Measurements from ENCODE around the gene MAP2K5.

Gene MAP2K5

DNA sequence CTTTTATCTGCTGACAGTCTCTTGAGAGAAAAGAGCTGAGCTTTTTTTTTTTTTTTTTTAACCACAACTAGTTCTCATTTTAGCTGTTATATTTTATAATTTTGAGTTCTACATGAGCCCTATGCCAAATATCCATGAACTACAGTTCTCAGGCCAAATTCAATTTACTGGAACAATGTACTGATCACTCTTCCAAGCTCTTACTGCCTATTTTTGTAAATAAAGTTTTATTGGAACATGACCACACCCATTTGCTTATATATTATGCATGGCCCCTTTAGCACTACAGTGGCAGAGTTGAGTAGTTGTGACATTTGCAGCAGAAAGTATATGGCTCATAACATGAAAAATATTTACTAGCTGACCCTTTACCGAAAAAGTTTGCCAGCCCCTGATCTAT, 153.6 kb downstream of the MAP2K5 start:
- no peak overlapping the region for H3K4me3 ChIP-seq (ENCODE audit: low read length, poor library complexity, severe bottlenecking)
- H4K20me1 ChIP-seq (ENCODE audit: insufficient read depth, low read length, poor library complexity, severe bottlenecking) = no peaks in the 10 kb centered on the region
- H3K36me3 ChIP-seq (ENCODE audit: insufficient read depth, low read length) = peaks cover 19% of the 10 kb centered on the region; the same call in 1 of the 2 replicates
- no peaks in the 10 kb centered on the region for H3K4me1 ChIP-seq (ENCODE audit: insufficient read depth, low read length, poor library complexity, severe bottlenecking)
- no peak overlapping the region for H3K4me2 ChIP-seq (ENCODE audit: low read depth, low read length, poor library complexity, severe bottlenecking)
- 0 out of 2 replicates have a peak, but pooled peaks cover 2% of the 10 kb centered on the region for H3F3A ChIP-seq (ENCODE audit: low read depth)
- no peaks in the 10 kb centered on the region for H3K9me2 ChIP-seq (replicated peaks; ENCODE audit: low read depth, low read length)
- no peak overlapping the region for H2AFZ ChIP-seq (ENCODE audit: low read length)
- no peak overlapping the region for H3K9ac ChIP-seq (ENCODE audit: low read depth, low read length, poor library complexity, severe bottlenecking)
- H3K27me3 ChIP-seq (ENCODE audit: insufficient read depth, low read length, poor library complexity, severe bottlenecking) = no peaks in the 10 kb centered on the region
- peaks cover 10% of the 10 kb centered on the region; the same call in 1 of the 2 replicates for H3K9me3 ChIP-seq (ENCODE audit: insufficient read depth, low read depth, low read length)
- TF ChIP-seq EZH2phosphoT487 (IDR thresholded peaks at IDR 0.05; ENCODE audit: borderline replicate concordance) = no peak
- TF ChIP-seq, protein P1, sequence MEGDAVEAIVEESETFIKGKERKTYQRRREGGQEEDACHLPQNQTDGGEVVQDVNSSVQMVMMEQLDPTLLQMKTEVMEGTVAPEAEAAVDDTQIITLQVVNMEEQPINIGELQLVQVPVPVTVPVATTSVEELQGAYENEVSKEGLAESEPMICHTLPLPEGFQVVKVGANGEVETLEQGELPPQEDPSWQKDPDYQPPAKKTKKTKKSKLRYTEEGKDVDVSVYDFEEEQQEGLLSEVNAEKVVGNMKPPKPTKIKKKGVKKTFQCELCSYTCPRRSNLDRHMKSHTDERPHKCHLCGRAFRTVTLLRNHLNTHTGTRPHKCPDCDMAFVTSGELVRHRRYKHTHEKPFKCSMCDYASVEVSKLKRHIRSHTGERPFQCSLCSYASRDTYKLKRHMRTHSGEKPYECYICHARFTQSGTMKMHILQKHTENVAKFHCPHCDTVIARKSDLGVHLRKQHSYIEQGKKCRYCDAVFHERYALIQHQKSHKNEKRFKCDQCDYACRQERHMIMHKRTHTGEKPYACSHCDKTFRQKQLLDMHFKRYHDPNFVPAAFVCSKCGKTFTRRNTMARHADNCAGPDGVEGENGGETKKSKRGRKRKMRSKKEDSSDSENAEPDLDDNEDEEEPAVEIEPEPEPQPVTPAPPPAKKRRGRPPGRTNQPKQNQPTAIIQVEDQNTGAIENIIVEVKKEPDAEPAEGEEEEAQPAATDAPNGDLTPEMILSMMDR (conservative IDR thresholded peaks at IDR 0.05; ENCODE audit: low read length) = no peak
- H3K79me2 ChIP-seq (ENCODE audit: insufficient read depth, low read length) = no peaks in the 10 kb centered on the region

DNA sequence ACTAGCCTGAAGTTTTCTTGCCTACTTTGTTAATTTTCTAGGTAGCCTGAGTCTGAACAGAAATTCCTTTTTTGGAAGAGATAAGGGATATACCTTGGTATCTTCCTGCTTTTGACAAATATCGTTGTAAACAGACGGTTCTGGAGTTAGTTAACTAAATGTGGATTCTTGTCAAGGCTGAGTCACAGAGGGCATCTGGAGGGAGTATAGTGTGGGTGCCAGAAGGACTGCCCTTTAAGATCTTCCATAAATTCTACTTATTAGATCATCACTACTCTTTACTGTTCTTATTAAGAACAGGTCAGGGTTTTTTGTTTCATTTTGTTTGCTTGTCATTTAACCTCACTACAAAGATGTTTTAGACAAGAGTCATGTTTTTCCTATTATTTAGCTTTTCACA, 157.5 kb downstream of the MAP2K5 start:
- Histone ChIP-seq H3K4me1 (ENCODE audit: insufficient read depth, low read length, poor library complexity, severe bottlenecking) (no peaks in the 10 kb centered on the region), H2AFZ (ENCODE audit: low read length) (no peak overlapping the region)

DNA sequence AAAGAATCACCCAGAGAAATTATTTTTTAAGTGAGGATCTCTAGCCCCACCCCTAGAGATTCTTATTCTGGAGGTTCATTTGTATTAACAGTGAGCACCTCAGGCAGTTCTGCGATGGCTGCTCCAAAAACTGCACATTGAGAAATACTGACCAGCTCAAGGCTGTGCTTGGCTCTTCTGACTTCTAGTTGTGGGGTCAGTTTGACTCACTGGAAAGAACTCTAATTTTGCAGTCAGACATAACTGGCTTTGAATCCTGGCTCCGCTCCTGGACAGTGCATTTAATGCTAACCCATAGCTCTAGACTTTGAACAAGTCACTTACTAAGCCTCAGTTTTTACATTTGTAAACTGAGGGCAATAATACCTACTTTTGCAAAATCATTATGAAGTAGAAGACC, 159.2 kb downstream of the MAP2K5 start:
- H3K4me3 ChIP-seq (ENCODE audit: low read length, poor library complexity, severe bottlenecking) = no peak overlapping the region
- no peak overlapping the region for H3K4me2 ChIP-seq (ENCODE audit: low read depth, low read length, poor library complexity, severe bottlenecking)
- H2AFZ ChIP-seq (ENCODE audit: low read length) = no peak overlapping the region
- no peak for TF ChIP-seq EZH2phosphoT487 (IDR thresholded peaks at IDR 0.05; ENCODE audit: borderline replicate concordance)
- TF ChIP-seq, protein P1 (conservative IDR thresholded peaks at IDR 0.05; ENCODE audit: low read length) = no peak
- peaks cover 10% of the 10 kb centered on the region; the same call in 1 of the 2 replicates for H3K9me3 ChIP-seq (ENCODE audit: insufficient read depth, low read depth, low read length)
- peaks cover 28% of the 10 kb centered on the region; the same call in 1 of the 2 replicates for H3K36me3 ChIP-seq (ENCODE audit: insufficient read depth, low read length)
- H3K4me1 ChIP-seq (ENCODE audit: insufficient read depth, low read length, poor library complexity, severe bottlenecking) = no peaks in the 10 kb centered on the region
- no peaks in the 10 kb centered on the region for H4K20me1 ChIP-seq (ENCODE audit: insufficient read depth, low read length, poor library complexity, severe bottlenecking)
- no peaks in the 10 kb centered on the region for H3F3A ChIP-seq (ENCODE audit: low read depth)
- no peak overlapping the region for H3K9ac ChIP-seq (ENCODE audit: low read depth, low read length, poor library complexity, severe bottlenecking)
- H3K79me2 ChIP-seq (ENCODE audit: insufficient read depth, low read length) = no peaks in the 10 kb centered on the region
- H3K27me3 ChIP-seq (ENCODE audit: insufficient read depth, low read length, poor library complexity, severe bottlenecking) = no peaks in the 10 kb centered on the region
- no peaks in the 10 kb centered on the region for H3K9me2 ChIP-seq (replicated peaks; ENCODE audit: low read depth, low read length)

More for the DNA sequence above, 157.5 kb downstream of the MAP2K5 start:
- no peaks in the 10 kb centered on the region for H3K79me2 ChIP-seq (ENCODE audit: insufficient read depth, low read length)
- no peaks in the 10 kb centered on the region for H3F3A ChIP-seq (ENCODE audit: low read depth)
- H3K4me2 ChIP-seq (ENCODE audit: low read depth, low read length, poor library complexity, severe bottlenecking) = no peak overlapping the region
- H3K9me3 ChIP-seq (ENCODE audit: insufficient read depth, low read depth, low read length) = peaks cover 10% of the 10 kb centered on the region; the same call in 1 of the 2 replicates
- TF ChIP-seq, protein P1 (conservative IDR thresholded peaks at IDR 0.05; ENCODE audit: low read length) = no peak
- no peak for TF ChIP-seq EZH2phosphoT487 (IDR thresholded peaks at IDR 0.05; ENCODE audit: borderline replicate concordance)
- no peak overlapping the region for H3K9ac ChIP-seq (ENCODE audit: low read depth, low read length, poor library complexity, severe bottlenecking)
- no peaks in the 10 kb centered on the region for H3K9me2 ChIP-seq (replicated peaks; ENCODE audit: low read depth, low read length)
- H4K20me1 ChIP-seq (ENCODE audit: insufficient read depth, low read length, poor library complexity, severe bottlenecking) = no peaks in the 10 kb centered on the region
- H3K4me3 ChIP-seq (ENCODE audit: low read length, poor library complexity, severe bottlenecking) = no peak overlapping the region
- H3K36me3 ChIP-seq (ENCODE audit: insufficient read depth, low read length) = peaks cover 28% of the 10 kb centered on the region; the same call in 1 of the 2 replicates
- H3K27me3 ChIP-seq (ENCODE audit: insufficient read depth, low read length, poor library complexity, severe bottlenecking) = no peaks in the 10 kb centered on the region
